ENCODE data around the gene ZNF521.

Gene ZNF521

GRCh38 chr18:25349131-25349925 is 2.6 kb downstream of the ZNF521 start:
- peak overlapping the region; percentile 56 for H3K4me3 Mint-ChIP-seq
- H3K36me3 Mint-ChIP-seq (ENCODE audit: low read depth): peaks cover 4% of the 10 kb centered on the region
- H3K4me1 Mint-ChIP-seq (ENCODE audit: low read depth): peaks cover 4% of the 10 kb centered on the region
- H3K27me3 Mint-ChIP-seq (ENCODE audit: low read depth): peaks cover 81% of the 10 kb centered on the region
- H3K9me3 Mint-ChIP-seq: no peaks in the 10 kb centered on the region
- no peak overlapping the region for H3K27ac Mint-ChIP-seq

GRCh38 chr18:25348386-25349130 is 3.4 kb downstream of the ZNF521 start:
- Mint-ChIP-seq H3K36me3 (ENCODE audit: low read depth) (peaks cover 4% of the 10 kb centered on the region), H3K27ac (no peak overlapping the region), H3K9me3 (no peaks in the 10 kb centered on the region), H3K27me3 (ENCODE audit: low read depth) (peaks cover 75% of the 10 kb centered on the region), H3K4me3 (no peak overlapping the region), H3K4me1 (ENCODE audit: low read depth) (peaks cover 4% of the 10 kb centered on the region)

GRCh38 chr18:25346561-25346960 is 5.4 kb downstream of the ZNF521 start:
- H3K27me3 Mint-ChIP-seq (ENCODE audit: low read depth): peaks cover 61% of the 10 kb centered on the region
- H3K4me1 Mint-ChIP-seq (ENCODE audit: low read depth): peaks cover 4% of the 10 kb centered on the region
- no peak overlapping the region for H3K4me3 Mint-ChIP-seq

GRCh38 chr18:25345081-25345866 is 6.7 kb downstream of the ZNF521 start:
- H3K4me3 Mint-ChIP-seq: no peak overlapping the region

More at GRCh38 chr18:25346561-25346960, 5.4 kb downstream of the ZNF521 start:
- H3K36me3 Mint-ChIP-seq (ENCODE audit: low read depth): peaks cover 4% of the 10 kb centered on the region
- no peak overlapping the region for H3K27ac Mint-ChIP-seq
- H3K9me3 Mint-ChIP-seq: no peaks in the 10 kb centered on the region

GRCh38 chr18:25341831-25342230 is 10.1 kb downstream of the ZNF521 start:
- H3K36me3 Mint-ChIP-seq (ENCODE audit: low read depth): no peaks in the 10 kb centered on the region
- no peaks in the 10 kb centered on the region for H3K4me1 Mint-ChIP-seq (ENCODE audit: low read depth)
- H3K27me3 Mint-ChIP-seq (ENCODE audit: low read depth): peaks cover 24% of the 10 kb centered on the region
- H3K27ac Mint-ChIP-seq: no peak overlapping the region
- H3K4me3 Mint-ChIP-seq: no peak overlapping the region
- no peaks in the 10 kb centered on the region for H3K9me3 Mint-ChIP-seq

More at GRCh38 chr18:25345081-25345866, 6.7 kb downstream of the ZNF521 start:
- Mint-ChIP-seq H3K27ac (no peak overlapping the region), H3K27me3 (ENCODE audit: low read depth) (peaks cover 51% of the 10 kb centered on the region), H3K36me3 (ENCODE audit: low read depth) (no peaks in the 10 kb centered on the region), H3K9me3 (no peaks in the 10 kb centered on the region), H3K4me1 (ENCODE audit: low read depth) (no peaks in the 10 kb centered on the region)

- H3K27ac Mint-ChIP-seq: no peak overlapping the region
- H3K36me3 Mint-ChIP-seq (ENCODE audit: low read depth): no peaks in the 10 kb centered on the region
- H3K9me3 Mint-ChIP-seq: no peaks in the 10 kb centered on the region
- H3K4me1 Mint-ChIP-seq (ENCODE audit: low read depth): no peaks in the 10 kb centered on the region
- peaks cover 13% of the 10 kb centered on the region for H3K27me3 Mint-ChIP-seq (ENCODE audit: low read depth)
- H3K4me3 Mint-ChIP-seq: no peak overlapping the region
Observed at GRCh38 chr18:25340762-25341161, 11.2 kb downstream of the ZNF521 start.

- H3K4me3 Mint-ChIP-seq: no peak overlapping the region
- no peaks in the 10 kb centered on the region for H3K27me3 Mint-ChIP-seq (ENCODE audit: low read depth)
- H3K27ac Mint-ChIP-seq: no peak overlapping the region
- H3K36me3 Mint-ChIP-seq (ENCODE audit: low read depth): no peaks in the 10 kb centered on the region
- no peaks in the 10 kb centered on the region for H3K9me3 Mint-ChIP-seq
- H3K4me1 Mint-ChIP-seq (ENCODE audit: low read depth): no peaks in the 10 kb centered on the region
Observed at GRCh38 chr18:25335676-25336075, 16.3 kb downstream of the ZNF521 start.

- H3K4me3 Mint-ChIP-seq: no peak overlapping the region
Observed at GRCh38 chr18:25335062-25335461, 16.9 kb downstream of the ZNF521 start.

GRCh38 chr18:25334588-25334987 is 17.4 kb downstream of the ZNF521 start:
- Mint-ChIP-seq H3K27ac (no peak overlapping the region), H3K4me1 (ENCODE audit: low read depth) (no peaks in the 10 kb centered on the region), H3K4me3 (no peak overlapping the region), H3K36me3 (ENCODE audit: low read depth) (no peaks in the 10 kb centered on the region), H3K27me3 (ENCODE audit: low read depth) (no peaks in the 10 kb centered on the region), H3K9me3 (no peaks in the 10 kb centered on the region)

More at GRCh38 chr18:25335062-25335461, 16.9 kb downstream of the ZNF521 start:
- Mint-ChIP-seq H3K9me3 (no peaks in the 10 kb centered on the region), H3K27ac (no peak overlapping the region), H3K4me1 (ENCODE audit: low read depth) (no peaks in the 10 kb centered on the region), H3K27me3 (ENCODE audit: low read depth) (no peaks in the 10 kb centered on the region), H3K36me3 (ENCODE audit: low read depth) (no peaks in the 10 kb centered on the region)

GRCh38 chr18:25332002-25332401 is 20.0 kb downstream of the ZNF521 start:
- Mint-ChIP-seq H3K36me3 (ENCODE audit: low read depth) (no peaks in the 10 kb centered on the region), H3K27ac (no peak overlapping the region), H3K4me3 (no peak overlapping the region), H3K27me3 (ENCODE audit: low read depth) (no peaks in the 10 kb centered on the region), H3K9me3 (no peaks in the 10 kb centered on the region), H3K4me1 (ENCODE audit: low read depth) (no peaks in the 10 kb centered on the region)

- Mint-ChIP-seq H3K4me1 (ENCODE audit: low read depth) (no peaks in the 10 kb centered on the region), H3K36me3 (ENCODE audit: low read depth) (no peaks in the 10 kb centered on the region), H3K27ac (no peak overlapping the region), H3K9me3 (no peaks in the 10 kb centered on the region), H3K4me3 (no peak overlapping the region), H3K27me3 (ENCODE audit: low read depth) (no peaks in the 10 kb centered on the region)
Observed at GRCh38 chr18:25329783-25330182, 22.2 kb downstream of the ZNF521 start.

- H3K36me3 Mint-ChIP-seq (ENCODE audit: low read depth): no peaks in the 10 kb centered on the region
- no peaks in the 10 kb centered on the region for H3K4me1 Mint-ChIP-seq (ENCODE audit: low read depth)
- H3K27ac Mint-ChIP-seq: no peak overlapping the region
- no peaks in the 10 kb centered on the region for H3K9me3 Mint-ChIP-seq
- H3K27me3 Mint-ChIP-seq (ENCODE audit: low read depth): no peaks in the 10 kb centered on the region
- H3K4me3 Mint-ChIP-seq: no peak overlapping the region
Observed at GRCh38 chr18:25327584-25327983, 24.4 kb downstream of the ZNF521 start.

GRCh38 chr18:25326361-25326952 is 25.5 kb downstream of the ZNF521 start:
- H3K9me3 Mint-ChIP-seq: no peaks in the 10 kb centered on the region
- no peak overlapping the region for H3K27ac Mint-ChIP-seq
- H3K4me1 Mint-ChIP-seq (ENCODE audit: low read depth): no peaks in the 10 kb centered on the region
- no peaks in the 10 kb centered on the region for H3K27me3 Mint-ChIP-seq (ENCODE audit: low read depth)
- H3K36me3 Mint-ChIP-seq (ENCODE audit: low read depth): no peaks in the 10 kb centered on the region
- no peak overlapping the region for H3K4me3 Mint-ChIP-seq

- Mint-ChIP-seq H3K4me3 (no peak overlapping the region), H3K27ac (no peak overlapping the region), H3K4me1 (ENCODE audit: low read depth) (no peaks in the 10 kb centered on the region), H3K27me3 (ENCODE audit: low read depth) (no peaks in the 10 kb centered on the region), H3K36me3 (ENCODE audit: low read depth) (no peaks in the 10 kb centered on the region), H3K9me3 (no peaks in the 10 kb centered on the region)
Observed at GRCh38 chr18:25322806-25323205, 29.2 kb downstream of the ZNF521 start.
